Hematopoietic multipotent progenitor cell treated with erythropoietin and hydrocortisone succinate and interleukin-3 and kit ligand, for 8 days (in vitro differentiated cells): ENCODE measurements around the gene SPACA7.
"Not testable (repeated sequence)": the region's sequence is repeated elsewhere in the genome, so short reads cannot be mapped to it uniquely, and the experiment has no call there.

Experiments
- DNase-seq: peaks from one replicate; pipeline ENCODE4 v3.0.0-alpha.2; 2015

Gene SPACA7

GRCh38 chr13:112351825-112352224, 24.3 kb upstream of the SPACA7 start:
- DNase-seq = no peak

- no peak for DNase-seq
Observed at GRCh38 chr13:112353856-112354255, 22.3 kb upstream of the SPACA7 start.

- no peak for DNase-seq
Observed at GRCh38 chr13:112354330-112355273, 21.6 kb upstream of the SPACA7 start.

DNA sequence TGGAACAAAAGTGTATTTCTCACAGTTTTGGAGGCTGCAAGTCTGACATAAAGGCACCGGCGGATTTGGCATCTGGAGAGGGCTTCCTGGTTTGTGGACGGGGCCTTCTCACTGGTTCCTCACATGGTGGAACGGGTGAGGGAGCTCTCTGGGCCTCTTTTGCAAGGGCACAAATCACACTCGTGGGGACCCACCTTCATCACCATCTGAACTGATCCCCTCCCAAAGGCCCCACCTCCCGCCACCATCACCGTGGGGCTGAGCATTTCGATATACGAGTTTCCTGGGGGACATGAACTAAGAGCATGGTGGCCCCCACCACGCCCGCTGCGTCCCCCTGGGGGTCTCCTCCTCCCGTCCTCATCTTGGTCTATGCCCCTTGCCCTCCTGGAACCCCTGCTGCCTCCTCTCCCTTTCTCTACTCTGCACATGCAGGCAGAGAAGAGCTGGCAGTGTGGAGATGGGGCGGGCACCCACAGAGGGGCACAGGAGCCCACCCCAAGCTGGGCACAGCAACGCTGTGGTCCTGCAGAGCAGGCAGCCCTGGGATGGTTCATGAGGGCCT, 20.8 kb upstream of the SPACA7 start:
- no peak for DNase-seq

GRCh38 chr13:112356190-112356589, 20.0 kb upstream of the SPACA7 start:
- no peak for DNase-seq

GRCh38 chr13:112358156-112358555, 18.0 kb upstream of the SPACA7 start:
- no peak for DNase-seq

- DNase-seq = no peak
Observed at GRCh38 chr13:112362021-112362420, 14.1 kb upstream of the SPACA7 start.

DNA sequence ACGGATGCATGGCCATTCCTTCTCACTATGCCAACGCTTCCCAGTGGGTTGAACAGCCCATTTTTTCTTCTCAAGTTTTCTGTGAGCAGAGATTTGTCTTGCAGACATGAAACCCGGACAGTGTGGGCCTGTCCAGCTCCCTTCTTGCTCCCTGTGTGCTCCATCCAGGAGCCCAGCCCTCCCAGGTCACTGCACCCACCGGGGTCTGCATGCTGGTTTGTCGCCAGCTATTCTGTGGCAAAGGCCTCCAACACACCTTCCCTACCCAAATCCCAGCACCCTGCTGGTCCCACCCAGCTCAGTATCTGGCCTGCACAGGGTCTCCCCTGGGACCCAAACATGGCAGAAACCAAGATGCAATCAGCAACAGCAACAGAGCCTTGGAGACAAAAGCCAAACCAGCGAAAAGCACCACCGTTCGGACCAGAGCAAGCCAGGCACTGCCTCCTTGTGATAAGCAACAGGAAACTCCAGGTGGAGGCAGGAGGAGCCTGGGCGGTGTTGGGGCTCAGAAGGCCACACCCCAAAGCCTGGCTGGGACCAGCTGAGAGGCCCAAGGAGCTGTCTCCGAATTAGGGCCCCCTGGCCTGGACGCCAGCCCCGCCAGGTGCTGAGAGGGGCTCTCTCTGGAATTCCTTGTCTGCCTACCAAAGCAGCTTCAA, 12.2 kb upstream of the SPACA7 start:
- no peak for DNase-seq

DNA sequence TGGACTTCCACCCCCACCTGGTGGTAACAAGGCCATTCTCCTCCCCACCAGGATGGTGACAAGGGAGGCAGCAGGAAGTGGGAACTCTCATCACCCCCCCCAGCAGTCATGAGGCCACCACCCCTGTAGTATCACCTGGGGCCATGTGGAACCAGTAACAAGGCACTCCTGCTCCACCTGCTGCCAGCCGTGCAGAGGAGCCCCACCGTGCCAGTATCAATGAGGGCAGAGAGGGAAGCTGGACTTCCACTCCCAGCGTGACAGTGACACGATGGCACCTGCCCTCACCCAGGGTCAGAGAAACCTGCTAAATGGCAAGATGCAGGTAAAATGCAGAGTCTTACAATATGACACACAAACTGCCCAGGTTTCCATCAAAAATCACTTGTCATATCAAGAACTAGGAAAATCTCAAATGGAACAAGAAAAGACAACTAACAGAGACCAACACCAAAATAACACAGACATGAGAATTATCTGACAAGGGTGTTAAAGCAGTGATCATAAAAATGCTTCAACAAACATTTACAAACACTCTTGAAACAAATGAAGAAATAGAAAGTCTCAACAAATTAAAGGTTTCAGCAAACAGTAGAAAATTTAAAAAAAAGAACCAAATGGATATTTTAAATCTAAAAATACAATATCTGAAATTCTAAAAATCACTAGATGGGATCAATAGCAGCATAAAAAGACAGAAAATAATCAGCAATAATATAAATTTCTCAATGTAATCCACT, 9.1 kb upstream of the SPACA7 start:
- DNase-seq = no peak

- DNase-seq = no peak
Observed at GRCh38 chr13:112368883-112369282, 7.3 kb upstream of the SPACA7 start.

GRCh38 chr13:112370311-112370710, 5.8 kb upstream of the SPACA7 start:
- DNase-seq = no peak

DNA sequence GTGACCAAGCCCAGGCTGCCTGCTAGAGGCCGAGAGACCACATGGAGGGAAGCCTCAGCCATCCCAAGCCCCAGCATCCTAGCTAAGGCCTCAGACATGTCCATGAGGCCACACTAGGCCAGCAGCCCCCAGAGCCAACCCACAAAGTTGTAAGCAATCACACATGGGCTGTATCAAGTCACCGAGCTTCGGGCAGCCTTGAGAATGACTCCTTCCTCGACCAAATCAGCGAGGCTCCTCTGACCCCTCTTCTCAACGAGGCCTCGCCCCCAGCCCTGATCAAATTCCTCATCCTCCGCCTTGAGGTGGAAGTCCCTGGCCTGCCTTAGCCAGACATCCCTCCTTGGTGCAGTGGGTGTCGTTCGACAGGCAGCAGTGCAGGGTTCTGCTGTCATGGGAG, 1.9 kb upstream of the SPACA7 start:
- DNase-seq = no peak

DNA sequence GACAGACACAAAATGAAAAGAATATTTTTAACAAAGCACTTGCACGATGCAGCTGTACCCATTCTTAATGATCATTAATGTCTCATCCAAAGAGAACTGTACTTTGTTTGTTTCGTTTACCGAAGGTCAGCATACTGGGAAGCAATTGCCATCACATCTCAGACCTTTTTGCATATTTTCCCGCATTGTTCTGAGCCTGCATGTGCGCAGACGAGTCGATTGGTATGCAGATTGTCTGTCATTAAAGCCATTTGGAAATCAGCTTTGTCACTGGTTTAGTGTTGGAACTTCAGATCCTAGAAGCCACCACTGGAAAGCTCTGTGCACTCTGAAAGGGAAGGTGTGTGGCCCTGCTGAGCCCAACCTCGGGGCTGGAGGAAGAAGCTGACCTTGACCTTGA, 15.6 kb downstream of the SPACA7 start:
- no peak for DNase-seq

- no peak for DNase-seq
Observed at GRCh38 chr13:112392719-112393118, 16.6 kb downstream of the SPACA7 start.

DNA sequence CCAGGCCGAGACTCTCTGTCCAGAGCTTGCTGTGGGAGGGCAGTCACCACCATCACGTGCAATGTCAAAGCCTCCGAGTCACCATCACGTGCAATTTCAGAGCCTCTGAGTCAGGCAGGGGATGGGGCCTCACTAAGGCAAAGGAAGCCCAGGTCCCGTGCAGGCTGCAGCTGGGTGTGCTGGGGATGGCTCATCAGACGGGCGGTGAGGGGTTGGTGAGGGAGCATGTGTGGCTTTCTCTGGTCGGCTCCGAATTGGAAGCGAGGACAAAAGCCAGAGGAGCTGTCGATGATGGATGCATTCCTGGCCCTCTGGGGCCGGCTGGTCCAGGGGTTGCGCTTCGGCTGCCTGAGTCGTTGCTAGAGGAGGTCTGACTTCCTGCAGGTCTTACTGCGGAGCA, 18.9 kb downstream of the SPACA7 start:
- not testable (repeated sequence) for DNase-seq

DNA sequence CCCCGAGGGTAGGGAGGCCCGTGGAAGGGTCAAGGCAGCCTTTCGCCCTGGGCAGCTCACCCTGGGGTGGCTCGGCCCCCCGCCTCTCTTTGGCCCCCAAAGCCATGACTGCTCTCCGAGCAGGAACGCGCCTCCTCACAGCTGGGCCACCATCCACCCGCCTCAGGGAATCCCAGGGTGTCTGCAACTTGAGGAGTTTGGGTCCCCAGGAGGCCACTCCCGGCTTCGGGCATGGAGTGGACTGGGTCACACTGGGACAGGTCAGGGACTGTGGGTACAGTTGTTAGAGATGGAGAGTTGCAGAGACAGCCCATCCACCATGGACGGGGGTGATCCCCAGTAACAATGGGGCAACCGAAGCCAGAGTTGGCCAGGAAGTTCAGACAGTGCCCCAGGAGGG, 19.8 kb downstream of the SPACA7 start:
- not testable (repeated sequence) for DNase-seq

GRCh38 chr13:112397108-112397507, 21.0 kb downstream of the SPACA7 start:
- DNase-seq = no peak

GRCh38 chr13:112398347-112398746, 22.2 kb downstream of the SPACA7 start:
- not testable (repeated sequence) for DNase-seq

- not testable (repeated sequence) for DNase-seq
Observed at GRCh38 chr13:112409828-112410227, 33.7 kb downstream of the SPACA7 start.

DNA sequence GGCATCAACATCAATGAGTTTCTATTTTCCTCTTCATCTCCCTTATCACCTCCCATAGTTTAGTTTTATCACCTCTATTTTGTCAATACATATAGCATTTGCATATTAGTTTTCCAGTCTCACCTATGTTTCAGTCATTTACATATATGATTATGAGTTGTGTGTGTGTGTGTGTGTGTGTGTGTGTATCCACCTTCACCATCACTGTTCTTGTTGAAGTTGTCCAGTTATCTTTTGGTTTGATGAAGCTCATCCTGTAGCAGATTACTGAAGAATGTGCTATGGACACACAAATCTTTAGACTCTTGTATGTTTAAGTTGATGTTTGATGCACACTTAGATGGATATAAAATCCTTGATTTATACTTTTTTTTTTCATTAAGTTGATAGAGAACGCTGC, 40.5 kb downstream of the SPACA7 start:
- no peak for DNase-seq

- no peak for DNase-seq
Observed at GRCh38 chr13:112417079-112417478, 40.9 kb downstream of the SPACA7 start.

DNA sequence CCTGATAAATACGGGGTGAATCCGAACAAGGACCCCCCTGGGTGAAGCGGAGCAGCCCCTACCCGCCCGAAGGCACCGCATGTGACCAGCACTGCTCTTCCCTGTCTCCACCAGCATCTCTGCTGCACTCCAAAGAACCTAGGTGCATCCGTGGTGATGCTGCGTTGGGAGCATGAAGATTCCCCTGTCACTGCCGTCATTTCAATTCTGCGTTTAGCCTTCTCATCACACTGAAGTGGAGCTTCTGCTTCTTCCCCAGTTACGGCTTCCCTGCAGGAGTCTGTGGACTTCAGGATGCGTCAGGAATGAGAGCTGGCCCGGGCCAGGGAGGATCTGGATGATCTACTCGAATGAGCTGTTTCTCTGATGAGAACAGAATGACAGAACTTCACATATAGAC, 47.9 kb downstream of the SPACA7 start:
- DNase-seq = no peak

DNA sequence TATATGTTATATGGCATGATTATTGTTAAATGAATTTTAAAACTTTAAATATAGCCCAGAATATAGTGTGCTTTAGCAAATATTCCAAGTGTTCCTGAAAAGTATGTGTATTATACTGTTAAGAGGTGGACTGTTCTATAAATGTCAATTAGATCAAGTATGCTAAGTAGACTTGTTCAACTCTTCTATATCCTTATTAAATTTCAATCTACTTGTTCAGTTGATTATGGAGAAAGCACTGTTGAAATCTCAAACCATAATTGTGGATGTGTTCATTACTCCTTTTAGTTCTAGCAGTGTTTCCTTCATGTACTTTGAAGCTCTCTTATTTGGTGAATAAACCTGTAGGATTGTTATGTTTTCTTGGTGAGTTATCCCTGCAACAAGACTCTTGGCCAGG, 52.5 kb downstream of the SPACA7 start:
- no peak for DNase-seq
